ENCODE measurements around the gene PAX3.

DNA sequence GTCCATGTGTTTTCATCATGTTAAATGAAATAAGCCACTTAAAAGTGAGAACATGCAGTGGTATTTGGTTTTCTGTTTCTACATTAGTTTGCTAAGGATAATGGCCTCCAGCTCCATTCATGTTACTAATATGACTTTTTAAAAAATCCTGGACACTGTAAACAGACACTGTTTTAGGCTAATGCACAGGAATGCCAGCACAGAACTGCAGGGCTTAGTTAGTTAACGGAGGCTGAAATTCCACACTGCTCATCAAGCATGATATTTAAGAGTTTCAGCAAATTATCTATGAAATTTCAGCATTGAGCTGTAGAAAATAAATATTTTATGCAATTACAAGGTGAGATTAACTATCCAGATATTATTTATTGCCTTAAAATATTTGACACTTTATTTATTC lies 42.5 kb upstream of the PAX3 start:
- TF ChIP-seq CTCF (IDR thresholded peaks at IDR 0.05), result no peak
- TF ChIP-seq POLR2A (IDR thresholded peaks at IDR 0.05), result no peak

Measured in Peyer's patch (tissue), 4 donors.